Fibroblast of mammary gland (primary cell): Measurements from ENCODE around the gene LTBP1.

Source experiments
- DNase-seq: peaks from one replicate; pipeline ENCODE4 v3.0.0-alpha.2; 2010; ENCODE audit warnings: low read depth
- H3K4me3 ChIP-seq: 2 replicates; pipeline ENCODE4 v1.5.1; 2011; ENCODE audit warnings: low read depth, mild to moderate bottlenecking, low read length, moderate library complexity; ENCODE audit not compliant: control insufficient read depth
- CTCF ChIP-seq: conservative IDR thresholded peaks from 2 replicates; pipeline ENCODE4 v1.5.1; 2011; ENCODE audit warnings: low read depth, low read length, inconsistent platforms; ENCODE audit not compliant: control insufficient read depth, insufficient read depth

Gene LTBP1

GRCh38 chr2:33130544-33130943 is 183.8 kb downstream of the LTBP1 start:
- TF ChIP-seq CTCF, result no peak
- no peak for DNase-seq
- no peak overlapping the region for H3K4me3 ChIP-seq

- DNase-seq, result no peak
- H3K4me3 ChIP-seq, result no peak overlapping the region
- no peak for TF ChIP-seq CTCF
These were observed 184.4 kb downstream of the LTBP1 start for GRCh38 chr2:33131111-33131510.

GRCh38 chr2:33131749-33132148 is 185.0 kb downstream of the LTBP1 start:
- DNase-seq, result peak; percentile 47
- TF ChIP-seq CTCF, result no peak
- H3K4me3 ChIP-seq, result no peak overlapping the region

DNA sequence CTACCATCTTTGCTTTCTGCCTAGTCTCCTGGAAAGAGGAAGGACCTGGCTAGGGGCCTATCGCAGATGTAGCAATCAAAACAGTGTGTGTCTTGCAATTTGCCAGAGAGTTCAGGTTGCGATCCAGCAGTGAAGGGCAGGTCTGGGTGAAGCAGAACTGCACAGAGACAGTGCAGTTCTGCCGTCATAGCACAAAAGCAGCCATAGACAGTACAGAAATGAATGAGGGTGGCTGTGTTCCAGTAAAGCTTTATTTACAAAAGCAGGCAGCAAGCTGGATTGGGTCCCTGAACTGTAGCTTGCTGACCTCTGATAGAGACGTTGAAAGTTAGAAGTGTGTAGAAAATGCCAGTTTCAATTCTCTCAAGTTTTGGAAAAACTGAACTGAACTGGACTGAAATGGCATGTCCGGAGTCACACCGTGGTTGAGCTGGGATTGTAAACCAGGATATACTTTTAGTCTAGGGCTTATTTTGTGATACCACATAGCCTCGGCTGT is 186.8 kb downstream of the LTBP1 start:
- TF ChIP-seq CTCF, result no peak
- DNase-seq, result peak; percentile 47
- no peak overlapping the region for H3K4me3 ChIP-seq

DNA sequence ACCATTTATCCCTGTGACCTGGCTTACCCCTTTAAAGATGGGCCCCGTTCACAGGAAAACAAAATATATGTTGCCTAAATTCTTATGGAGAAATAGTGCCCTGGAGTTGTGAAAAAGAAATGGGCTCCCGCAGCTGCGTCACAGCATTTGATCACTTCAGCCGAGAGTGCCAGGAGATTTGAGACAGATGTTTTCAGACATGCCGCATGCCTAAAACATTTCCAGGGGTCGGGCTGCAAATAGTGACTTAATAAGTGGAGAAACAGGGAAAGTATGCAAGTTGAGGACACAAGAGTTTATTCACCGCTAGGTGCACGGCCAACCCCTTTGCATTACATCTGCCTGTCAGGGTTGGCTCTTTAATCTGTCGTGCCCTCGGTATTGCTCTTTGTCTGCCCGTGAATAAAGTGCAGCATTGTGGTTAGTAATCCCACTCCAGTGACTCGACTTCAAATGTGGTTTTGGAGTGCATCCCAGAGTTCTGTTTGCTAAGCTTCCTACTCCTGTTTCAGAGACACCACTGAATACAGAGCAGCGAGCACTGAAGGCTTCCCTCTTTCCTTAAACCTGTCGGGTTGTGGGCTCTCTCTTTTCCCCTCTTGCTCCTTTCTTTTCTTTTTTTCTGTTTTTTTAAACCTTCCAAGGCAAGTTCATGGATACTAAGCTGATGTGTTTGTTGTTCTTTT is 187.5 kb downstream of the LTBP1 start:
- peak; percentile 100 for DNase-seq
- H3K4me3 ChIP-seq, result peak overlapping the region; percentile 90

DNA sequence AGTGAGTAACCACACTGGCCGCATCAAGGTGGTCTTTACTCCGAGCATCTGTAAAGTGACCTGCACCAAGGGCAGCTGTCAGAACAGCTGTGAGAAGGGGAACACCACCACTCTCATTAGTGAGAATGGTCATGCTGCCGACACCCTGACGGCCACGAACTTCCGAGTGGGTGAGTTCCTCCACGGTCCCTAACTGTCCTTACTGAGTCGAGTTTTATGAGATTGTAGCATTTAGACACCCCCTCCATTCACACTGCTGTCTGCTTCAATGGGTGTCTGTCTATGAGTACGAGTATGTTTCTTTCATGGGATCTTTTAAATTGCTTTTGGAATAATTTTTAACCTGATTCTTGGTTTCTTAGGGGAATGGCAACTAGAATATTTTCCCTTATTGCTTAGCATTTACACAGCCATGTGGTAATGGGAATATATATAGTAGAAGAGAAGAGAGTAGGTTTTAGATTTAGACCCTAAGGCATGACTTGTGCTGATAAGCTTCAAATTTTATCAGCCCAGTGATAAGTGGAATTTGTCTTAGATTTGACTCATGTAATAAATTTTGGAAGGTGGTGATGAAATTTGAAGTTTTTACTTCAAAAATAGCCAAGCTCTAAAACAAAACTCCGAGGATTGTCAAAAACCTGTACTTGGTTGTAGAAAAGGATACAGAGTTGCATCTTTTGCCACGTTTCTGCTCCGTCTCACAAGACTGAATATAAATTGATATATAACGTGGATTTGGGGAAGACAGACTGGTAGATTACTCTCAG is 188.2 kb downstream of the LTBP1 start:
- H3K4me3 ChIP-seq, result peak overlapping the region; percentile 90
- no peak for DNase-seq
- TF ChIP-seq CTCF, result no peak

More for the DNA sequence above, 187.5 kb downstream of the LTBP1 start:
- peak; percentile 30 for TF ChIP-seq CTCF
